Measurements from ENCODE around the gene NR0B2.
A peak's percentile ranks its signal among the peaks of the same experiment; 100 is the strongest.

NR0B2 gene

DNA sequence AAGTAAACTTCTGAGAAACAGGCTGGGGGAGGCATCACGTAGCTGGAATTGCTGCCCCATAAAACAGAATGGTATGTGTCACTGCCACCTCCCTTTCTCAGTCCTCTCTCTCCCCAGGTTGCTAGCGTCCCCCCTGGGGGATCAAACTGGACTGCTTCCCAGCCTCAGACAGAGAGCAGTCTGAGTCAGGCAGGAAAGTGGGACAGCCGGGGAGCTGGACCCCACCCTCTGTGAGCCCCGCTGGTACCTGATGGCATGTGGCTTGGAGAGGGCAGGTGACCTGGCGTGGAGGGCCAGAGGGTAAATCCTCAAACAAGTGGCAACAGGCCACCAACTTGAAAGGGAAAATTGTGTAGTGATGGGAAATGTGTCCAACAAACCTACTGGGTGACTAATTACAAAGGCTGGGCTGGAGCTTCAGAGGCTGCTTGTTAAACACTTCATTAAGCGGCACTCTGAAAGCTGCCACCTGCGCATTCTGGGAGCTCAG lies 51.8 kb downstream of the NR0B2 start:
- Histone ChIP-seq H3K18ac (ENCODE audit: low read length) (no peak overlapping the region), H3K4me3 (ENCODE audit: low read depth, low read length) (no peak overlapping the region), H2BK120ac (ENCODE audit: insufficient read depth, low read length, poor library complexity) (peak overlapping the region; percentile 60), H2BK5ac (ENCODE audit: low read depth, low read length, poor library complexity) (peak overlapping the region; percentile 49), H3K4ac (ENCODE audit: low read depth, low read length) (no peak overlapping the region), H3K4me1 (ENCODE audit: control insufficient read depth in 1 of 2, insufficient read depth in 2 of 2, low read length in 2 of 2) (peaks cover 38 to 43% of the 10 kb centered on the region in 2 experiments), H3K79me1 (ENCODE audit: low read length) (peaks cover 24% of the 10 kb centered on the region), H3K79me2 (ENCODE audit: control insufficient read depth, insufficient read depth, low read length, poor library complexity) (peaks cover 6% of the 10 kb centered on the region), H3K9ac (ENCODE audit: low read length) (no peak overlapping the region), H4K8ac (ENCODE audit: low read depth, low read length) (no peak overlapping the region), H3K14ac (ENCODE audit: low read length) (peak overlapping the region; percentile 15), H2AK5ac (ENCODE audit: low read length) (peak overlapping the region; percentile 73), H3K27ac (ENCODE audit: low read depth, low read length) (no peak overlapping the region), H3K4me2 (ENCODE audit: low read length) (no peak overlapping the region), H2AFZ (ENCODE audit: insufficient read depth, low read length, poor library complexity) (no peak overlapping the region), H3K23ac (ENCODE audit: low read length) (no peak overlapping the region), H3K27me3 (ENCODE audit: insufficient read depth, low read length) (no peaks in the 10 kb centered on the region), H3K36me3 (ENCODE audit: control insufficient read depth in 1 of 2, insufficient read depth in 2 of 2, low read length in 2 of 2) (no peaks in the 10 kb centered on the region), H4K91ac (ENCODE audit: low read depth, low read length) (peak overlapping the region; percentile 80), H2BK12ac (ENCODE audit: low read length) (peak overlapping the region; percentile 13), H4K12ac (ENCODE audit: low read depth, low read length) (no peak overlapping the region), H3K9me3 (ENCODE audit: insufficient read depth, low read depth, low read length) (peaks cover 2% of the 10 kb centered on the region)
- WGBS (ENCODE audit: extremely low coverage, insufficient coverage, insufficient read length), result no CpG with 5 or more reads among the region's 7 CpGs
- no peak for DNase-seq
